ENCODE measurements around the gene RAB4A. TPM values are rescaled to one million over a fixed set of nuclear protein-coding genes. Genes with fewer than 3 reads are reported as not detected.
"Not testable (repeated sequence)": the region's sequence is repeated elsewhere in the genome, so short reads cannot be mapped to it uniquely, and the experiment has no call there.

The RAB4A gene
- total RNA-seq, 2 donors from 2014 or later = 12.5 to 69.0 TPM

- no peak for DNase-seq
- 94 to 96% methylated on average over 12 of the region's 12 CpGs for WGBS, 2 donors
These were observed 55.7 kb downstream of the RAB4A start for GRCh38 chr1:229326601-229327000.

GRCh38 chr1:229327765-229328164, 56.9 kb downstream of the RAB4A start:
- H3K27ac ChIP-seq; DNase-seq; H3K4me1 ChIP-seq; H3K9me3 ChIP-seq; H3K36me3 ChIP-seq (replicated peaks in 1 of 2; ENCODE audit: insufficient read depth in 1 of 2, low read depth in 2 of 2); ATAC-seq; intact Hi-C loops (cut with DNase I); H3K4me3 ChIP-seq; H3K27me3 ChIP-seq: not testable (repeated sequence)
- 90 to 97% methylated on average over 6 of the region's 6 CpGs for WGBS, 2 donors

More at GRCh38 chr1:229326601-229327000, 55.7 kb downstream of the RAB4A start:
- peaks cover 0 to 8% of the 10 kb centered on the region in 2 donors for H3K36me3 ChIP-seq (replicated peaks in 1 of 2; ENCODE audit: insufficient read depth in 1 of 2, low read depth in 2 of 2)
- H3K9me3 ChIP-seq = no peaks in the 10 kb centered on the region
- no peaks in the 10 kb centered on the region for H3K4me1 ChIP-seq
- no peak overlapping the region for H3K27ac ChIP-seq
- intact Hi-C loops (cut with DNase I) = no loop called here
- TF ChIP-seq POLR2A (IDR thresholded peaks at IDR 0.05) = no peak
- TF ChIP-seq, protein P1, sequence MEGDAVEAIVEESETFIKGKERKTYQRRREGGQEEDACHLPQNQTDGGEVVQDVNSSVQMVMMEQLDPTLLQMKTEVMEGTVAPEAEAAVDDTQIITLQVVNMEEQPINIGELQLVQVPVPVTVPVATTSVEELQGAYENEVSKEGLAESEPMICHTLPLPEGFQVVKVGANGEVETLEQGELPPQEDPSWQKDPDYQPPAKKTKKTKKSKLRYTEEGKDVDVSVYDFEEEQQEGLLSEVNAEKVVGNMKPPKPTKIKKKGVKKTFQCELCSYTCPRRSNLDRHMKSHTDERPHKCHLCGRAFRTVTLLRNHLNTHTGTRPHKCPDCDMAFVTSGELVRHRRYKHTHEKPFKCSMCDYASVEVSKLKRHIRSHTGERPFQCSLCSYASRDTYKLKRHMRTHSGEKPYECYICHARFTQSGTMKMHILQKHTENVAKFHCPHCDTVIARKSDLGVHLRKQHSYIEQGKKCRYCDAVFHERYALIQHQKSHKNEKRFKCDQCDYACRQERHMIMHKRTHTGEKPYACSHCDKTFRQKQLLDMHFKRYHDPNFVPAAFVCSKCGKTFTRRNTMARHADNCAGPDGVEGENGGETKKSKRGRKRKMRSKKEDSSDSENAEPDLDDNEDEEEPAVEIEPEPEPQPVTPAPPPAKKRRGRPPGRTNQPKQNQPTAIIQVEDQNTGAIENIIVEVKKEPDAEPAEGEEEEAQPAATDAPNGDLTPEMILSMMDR (IDR thresholded peaks at IDR 0.05) = no peak
- H3K27me3 ChIP-seq = no peaks in the 10 kb centered on the region
- no peak for ATAC-seq
- H3K4me3 ChIP-seq = no peak overlapping the region

GRCh38 chr1:229328598-229329362, 57.9 kb downstream of the RAB4A start:
- no peak for DNase-seq
- peaks cover 0 to 4% of the 10 kb centered on the region in 2 donors for H3K36me3 ChIP-seq (replicated peaks in 1 of 2; ENCODE audit: insufficient read depth in 1 of 2, low read depth in 2 of 2)
- H3K4me1 ChIP-seq = no peaks in the 10 kb centered on the region
- 78 to 79% methylated on average over 7 of the region's 7 CpGs for WGBS, 2 donors
- ATAC-seq = no peak
- H3K27me3 ChIP-seq = no peaks in the 10 kb centered on the region
- H3K4me3 ChIP-seq = no peak overlapping the region
- no peak overlapping the region for H3K27ac ChIP-seq
- TF ChIP-seq, protein P1 (IDR thresholded peaks at IDR 0.05) = no peak
- TF ChIP-seq POLR2A (IDR thresholded peaks at IDR 0.05) = no peak
- intact Hi-C loops (cut with DNase I) = no loop called here
- H3K9me3 ChIP-seq = no peaks in the 10 kb centered on the region

DNA sequence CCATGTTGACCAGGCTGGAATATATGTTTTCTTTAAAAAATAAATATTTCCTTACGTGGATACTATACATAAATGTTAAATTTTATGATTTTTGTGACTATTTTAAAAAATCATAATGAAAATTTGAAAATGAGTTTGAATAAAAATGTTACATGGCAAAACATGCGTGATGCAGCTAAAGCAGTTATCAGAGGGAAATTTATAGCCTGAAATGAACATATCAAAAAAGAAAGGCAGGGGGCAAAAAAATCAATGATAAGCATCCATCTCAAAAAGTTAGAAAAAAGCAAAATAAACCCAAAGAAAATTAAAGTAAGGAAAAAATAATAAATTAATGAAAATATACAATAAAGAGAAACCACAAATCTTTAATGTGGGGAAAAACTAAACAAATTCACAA, 63.4 kb downstream of the RAB4A start:
- intact Hi-C loops (cut with DNase I) = no loop called here
- Histone ChIP-seq H3K4me3 (no peak overlapping the region), H3K27me3 (no peaks in the 10 kb centered on the region), H3K36me3 (replicated peaks in 1 of 2; ENCODE audit: insufficient read depth in 1 of 2, low read depth in 2 of 2) (no peaks in the 10 kb centered on the region), H3K9me3 (no peaks in the 10 kb centered on the region), H3K4me1 (no peaks in the 10 kb centered on the region), H3K27ac (no peak overlapping the region)
- no peak for TF ChIP-seq POLR2A (IDR thresholded peaks at IDR 0.05)
- TF ChIP-seq, protein P1 (IDR thresholded peaks at IDR 0.05) = no peak
- DNase-seq (no peak), ATAC-seq (no peak)
- 71 to 98% methylated on average over 2 of the region's 2 CpGs for WGBS, 2 donors

- intact Hi-C loops (cut with DNase I) = no loop called here
- ATAC-seq (no peak), DNase-seq (no peak)
- Histone ChIP-seq H3K27me3 (no peaks in the 10 kb centered on the region), H3K9me3 (no peaks in the 10 kb centered on the region), H3K36me3 (replicated peaks in 1 of 2; ENCODE audit: insufficient read depth in 1 of 2, low read depth in 2 of 2) (no peaks in the 10 kb centered on the region), H3K4me3 (no peak overlapping the region), H3K27ac (no peak overlapping the region), H3K4me1 (no peaks in the 10 kb centered on the region)
- TF ChIP-seq, protein P1 (IDR thresholded peaks at IDR 0.05) = no peak
- no peak for TF ChIP-seq POLR2A (IDR thresholded peaks at IDR 0.05)
- WGBS, 2 donors = 94 to 100% methylated on average over 2 of the region's 2 CpGs
These were observed 63.8 kb downstream of the RAB4A start for GRCh38 chr1:229334716-229335115.

Measured in body of pancreas (tissue), 4 donors.